ENCODE data around the gene MTX3.

Gene MTX3

DNA sequence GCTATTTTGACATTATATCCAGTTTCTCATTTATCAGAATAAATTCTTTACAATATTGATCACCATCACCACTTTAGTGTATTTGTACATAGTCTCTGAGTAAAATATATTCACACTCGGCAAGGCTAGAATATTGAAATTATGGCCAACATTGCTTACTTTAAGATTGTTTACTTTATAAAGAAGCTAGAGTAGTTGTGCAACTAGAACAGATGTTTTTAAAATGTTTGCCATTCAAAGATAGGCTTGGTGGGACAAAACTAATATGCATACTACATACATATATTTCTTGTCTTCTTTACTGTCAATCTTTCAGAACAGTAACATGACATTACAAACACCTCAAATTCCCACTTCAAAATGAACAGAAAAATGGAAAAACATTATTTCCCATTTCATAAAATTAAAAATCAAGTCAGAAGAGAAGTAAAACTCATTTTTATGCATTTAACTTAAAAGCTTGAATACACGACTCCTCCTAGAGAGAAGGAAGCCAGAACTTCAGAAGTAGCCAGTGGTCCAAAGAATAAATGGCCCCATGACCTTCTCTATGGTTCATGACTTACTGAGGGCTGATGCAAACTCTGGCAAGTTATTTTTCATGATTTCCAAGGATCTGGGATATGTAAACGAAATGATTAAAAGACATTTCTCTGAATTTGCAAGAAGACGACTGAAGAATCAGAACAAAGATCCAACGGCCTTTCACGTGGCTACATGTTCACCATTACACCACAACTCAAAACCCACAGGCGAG, 14.1 kb downstream of the MTX3 start:
- no peak for DNase-seq

DNA sequence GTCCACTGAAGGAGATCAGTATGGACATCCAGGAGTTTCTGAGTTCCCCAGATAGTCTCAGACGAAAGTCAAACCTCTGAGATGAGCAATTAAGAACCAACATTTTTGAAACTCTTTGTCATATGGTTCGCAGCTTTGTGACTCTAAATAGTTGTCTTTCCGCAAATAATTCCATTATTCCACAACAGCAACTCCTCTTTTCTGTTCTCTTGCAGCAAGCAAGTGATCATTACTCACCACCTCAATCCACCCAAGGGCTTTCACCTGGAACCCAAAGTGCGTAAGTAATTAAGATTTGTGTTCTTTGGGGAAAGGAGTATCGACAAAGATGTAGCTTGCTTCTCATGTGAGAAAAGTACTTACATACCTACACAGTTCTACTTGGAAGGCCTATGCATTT, 15.6 kb downstream of the MTX3 start:
- DNase-seq = no peak

DNA sequence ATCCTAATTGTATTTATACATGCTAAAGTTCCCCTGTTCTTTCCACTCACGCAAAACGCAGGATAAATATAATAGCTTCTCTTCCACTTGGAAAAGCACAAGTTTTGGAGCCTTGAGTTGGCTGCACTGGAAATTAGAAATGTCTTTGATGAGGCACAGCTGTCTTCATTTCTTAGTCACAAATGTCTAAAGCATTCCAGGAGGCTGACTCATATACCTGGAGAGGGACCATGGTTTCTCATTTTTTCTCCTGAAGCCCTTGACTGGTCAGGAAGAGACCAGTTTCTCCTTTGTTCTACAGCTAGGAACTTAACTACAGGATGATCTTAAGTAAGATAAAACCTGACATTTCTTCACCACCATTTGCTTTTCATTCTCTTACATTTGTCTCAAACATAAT, 16.2 kb downstream of the MTX3 start:
- DNase-seq = no peak

DNA sequence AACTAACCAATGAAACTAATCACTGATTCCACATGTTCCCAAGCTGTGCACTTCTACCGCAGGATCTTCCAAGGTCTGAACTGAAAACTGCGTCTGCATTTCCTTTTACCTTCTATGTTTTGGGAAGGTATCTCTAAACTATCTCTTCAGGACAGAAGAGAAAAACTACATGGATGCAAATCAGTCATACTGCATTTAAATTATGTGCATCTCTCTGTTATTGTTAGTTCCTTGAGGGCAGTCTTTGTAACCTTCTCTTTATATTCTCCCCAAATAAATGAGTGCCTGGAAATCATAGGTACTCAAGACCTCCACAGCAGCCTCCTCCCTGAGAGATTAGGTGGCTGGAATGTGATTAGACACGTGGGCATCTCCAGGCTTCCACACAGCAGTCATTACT, 17.1 kb downstream of the MTX3 start:
- DNase-seq = no peak

DNA sequence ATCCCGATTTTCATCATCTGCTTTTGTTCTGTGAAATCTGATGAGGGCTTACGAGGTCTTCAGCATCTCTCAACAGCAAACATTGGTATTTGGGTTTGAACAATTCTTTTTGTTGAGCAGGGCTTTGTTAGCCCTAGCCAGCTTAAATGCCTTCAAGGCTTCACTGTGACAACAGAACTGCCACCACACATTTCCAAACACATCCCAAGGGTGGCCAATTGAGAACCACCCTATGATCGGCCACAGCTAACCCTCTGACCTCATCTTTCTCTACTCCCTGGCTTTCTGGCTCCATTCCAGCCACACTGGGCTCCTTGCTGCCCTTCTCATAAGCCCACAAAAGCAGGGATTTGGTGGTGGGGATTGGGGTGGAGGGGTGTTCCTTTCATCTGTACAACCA, 17.6 kb downstream of the MTX3 start:
- DNase-seq = no peak

DNA sequence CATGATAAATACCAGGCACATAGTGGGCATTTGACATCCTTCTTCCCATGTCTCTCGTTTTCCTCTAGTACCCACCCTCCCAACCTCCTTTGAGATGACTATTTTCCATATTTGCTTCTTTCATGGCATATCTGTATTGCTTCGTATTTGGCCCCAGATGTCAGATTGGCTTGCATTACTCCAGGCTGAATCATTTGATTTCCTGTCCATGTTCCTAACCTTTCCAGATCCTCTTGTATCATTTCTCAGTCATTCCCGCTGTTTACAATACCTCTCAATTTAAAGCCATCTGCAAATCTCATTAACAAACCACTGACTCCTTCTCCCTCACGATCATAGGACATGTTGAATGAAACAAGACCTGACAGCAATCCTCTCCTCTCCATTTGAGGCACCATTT, 19.9 kb downstream of the MTX3 start:
- DNase-seq = no peak

DNA sequence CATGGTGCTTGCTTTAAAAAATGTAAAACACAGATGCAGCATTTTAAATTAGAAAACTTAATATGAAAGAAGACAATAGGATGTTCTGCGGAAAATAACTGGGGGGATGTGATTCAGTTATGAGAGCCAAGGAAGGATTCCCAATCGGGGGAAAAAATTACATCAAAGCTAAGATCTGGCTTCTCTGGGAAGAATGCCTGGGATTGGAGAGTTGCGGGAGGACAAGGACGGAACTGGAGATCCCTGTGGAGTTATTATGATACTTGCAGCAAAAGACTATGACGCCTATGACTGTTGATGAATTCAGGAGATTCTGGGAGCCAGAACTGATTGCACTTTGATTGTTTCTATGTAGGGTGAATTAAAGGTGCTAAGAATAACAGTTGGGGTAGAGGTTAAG, 24.6 kb downstream of the MTX3 start:
- DNase-seq = no peak

DNA sequence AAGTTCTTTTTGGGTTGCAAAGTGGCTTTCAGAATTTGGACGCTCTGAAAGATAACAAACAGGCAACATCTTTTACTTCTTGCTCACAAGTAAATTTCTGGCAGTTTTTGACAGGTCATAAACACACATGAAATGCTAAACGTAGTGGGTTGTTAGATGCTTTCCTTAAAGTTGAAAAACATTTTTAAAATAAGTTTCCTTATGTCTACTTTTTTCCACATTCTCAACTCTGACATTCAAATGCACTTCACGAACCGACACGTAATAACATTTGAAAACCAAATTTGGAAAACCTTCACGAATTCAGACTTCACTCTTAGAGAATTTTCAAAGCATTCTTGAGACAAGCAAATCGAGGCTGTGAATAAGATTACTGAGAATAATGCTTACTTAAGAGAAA, 26.9 kb downstream of the MTX3 start:
- DNase-seq = no peak

DNA sequence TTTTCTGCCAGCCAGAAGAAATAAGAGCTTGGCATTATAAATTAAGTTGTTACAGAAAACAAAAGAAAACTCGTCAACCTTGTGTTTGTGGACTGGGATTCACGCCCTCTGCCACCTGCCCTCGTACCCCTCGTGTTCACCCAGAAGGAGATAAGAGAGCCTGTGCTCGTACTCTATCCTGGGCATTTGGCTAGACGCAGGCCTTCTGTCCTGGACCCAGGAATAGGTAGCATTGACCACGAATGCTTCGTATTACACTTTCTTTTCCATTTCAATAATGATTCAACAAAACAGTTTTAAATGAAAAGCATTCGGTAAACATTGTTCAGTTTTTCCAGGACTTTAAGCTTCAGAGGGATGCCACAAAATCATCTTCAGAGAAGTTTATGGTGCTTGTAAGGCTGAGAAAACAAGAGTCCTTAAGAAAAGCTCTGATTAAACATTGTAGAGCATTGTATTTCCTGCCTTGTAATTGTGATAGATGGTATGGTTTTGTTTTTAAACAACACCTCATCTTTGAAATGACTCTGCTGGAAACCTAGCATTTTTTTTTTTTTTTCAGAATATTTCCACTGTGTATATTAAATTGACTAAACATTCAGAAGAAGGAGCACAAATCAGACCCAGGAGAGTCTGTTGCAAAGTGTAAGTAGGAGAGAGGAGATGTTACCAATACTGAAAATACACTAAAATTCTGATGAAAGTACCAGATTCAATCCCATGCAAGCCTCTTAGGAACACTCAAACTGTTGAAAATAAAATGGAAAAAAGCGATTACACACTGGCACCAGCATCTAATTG, 27.6 kb downstream of the MTX3 start:
- no peak for DNase-seq

DNA sequence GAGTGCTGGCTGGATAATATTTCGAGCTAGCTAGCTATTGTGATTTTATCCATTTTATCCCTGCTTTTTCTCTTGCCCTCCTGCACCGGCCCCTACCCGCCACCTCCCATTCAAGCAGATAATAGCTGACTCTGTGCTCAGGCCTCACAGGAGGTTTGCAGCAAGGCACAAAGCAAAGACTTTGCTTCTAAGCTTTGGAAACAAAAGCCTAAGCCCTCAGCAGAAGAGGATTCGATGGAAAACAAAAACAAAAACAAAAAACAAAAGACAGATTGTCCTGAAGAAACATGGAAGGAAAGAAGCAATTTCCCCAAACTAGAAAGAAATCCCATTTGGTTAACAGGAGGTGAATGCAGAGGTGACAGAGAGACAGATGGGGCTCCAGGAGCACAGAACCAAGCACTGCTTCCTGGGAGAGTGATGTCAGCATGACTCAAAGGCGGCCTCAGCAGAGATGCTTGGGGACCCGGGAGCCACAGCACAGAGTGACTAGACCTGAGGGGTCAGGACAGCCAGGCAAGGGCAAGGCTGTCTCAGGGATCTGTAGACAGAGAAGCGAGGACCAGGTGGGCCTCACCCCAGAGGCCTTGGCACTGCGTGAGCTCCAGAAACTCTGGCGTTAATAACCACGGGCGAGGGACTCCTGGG, 28.4 kb downstream of the MTX3 start:
- DNase-seq = no peak

DNA sequence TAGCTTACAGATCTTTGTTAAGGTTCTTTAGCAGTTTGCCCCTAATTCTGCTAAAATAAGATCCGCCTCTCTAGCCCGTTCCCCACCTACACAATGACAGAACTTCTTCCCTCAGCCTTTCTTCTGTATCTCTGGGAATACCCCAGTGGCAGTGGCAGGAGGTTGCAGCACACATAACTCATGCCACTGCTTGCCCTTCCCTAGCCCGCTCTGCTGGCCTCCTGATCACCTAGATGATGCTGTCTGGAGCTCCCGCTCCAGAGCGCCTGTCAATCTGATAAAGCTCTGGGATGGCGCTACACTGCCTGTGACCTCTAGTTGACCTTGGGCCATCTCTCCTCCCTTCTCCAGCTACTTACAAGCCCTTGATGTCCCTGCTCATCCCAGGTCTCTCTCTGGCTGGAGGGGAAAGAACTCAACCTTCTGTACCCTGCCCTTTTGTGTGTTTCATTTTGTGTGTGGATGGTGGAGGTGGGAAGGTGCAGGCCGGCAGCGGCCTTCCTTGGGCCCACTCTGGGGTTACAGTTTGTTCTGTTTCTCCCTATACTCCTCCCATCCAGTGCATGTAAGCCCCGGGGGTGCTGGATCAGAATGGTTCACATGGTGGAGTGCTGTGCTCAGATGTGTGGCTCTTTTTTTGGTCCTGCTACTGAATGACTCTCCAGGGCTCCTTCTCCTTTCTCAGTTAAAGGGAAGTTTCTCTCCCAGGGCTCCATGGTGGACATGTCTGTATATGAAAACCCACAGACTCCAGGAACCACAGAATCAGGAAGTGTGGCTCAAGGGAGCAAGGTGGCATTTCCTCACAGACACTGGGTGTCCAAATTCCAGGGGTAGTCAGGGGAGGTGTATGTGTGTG, 29.1 kb downstream of the MTX3 start:
- no peak for DNase-seq

DNA sequence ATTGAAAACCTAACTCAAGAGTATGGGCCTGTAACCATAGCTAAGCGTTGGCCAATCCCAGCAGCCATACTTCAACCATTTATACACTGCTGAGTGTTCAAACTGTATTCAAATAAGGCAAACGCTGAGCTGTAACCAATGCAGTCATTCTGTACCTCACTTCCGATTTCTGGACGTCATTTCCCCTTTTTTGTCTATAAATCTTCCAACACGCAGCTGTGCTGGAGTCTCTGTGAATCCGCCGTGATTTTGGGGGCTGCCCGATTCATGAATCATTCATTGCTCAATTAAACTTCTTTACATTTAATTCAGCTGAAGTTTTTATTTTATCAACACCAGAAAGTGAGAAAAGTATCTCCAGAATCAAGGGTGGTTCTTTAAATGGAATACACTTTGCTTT, 31.7 kb downstream of the MTX3 start:
- no peak for DNase-seq

DNA sequence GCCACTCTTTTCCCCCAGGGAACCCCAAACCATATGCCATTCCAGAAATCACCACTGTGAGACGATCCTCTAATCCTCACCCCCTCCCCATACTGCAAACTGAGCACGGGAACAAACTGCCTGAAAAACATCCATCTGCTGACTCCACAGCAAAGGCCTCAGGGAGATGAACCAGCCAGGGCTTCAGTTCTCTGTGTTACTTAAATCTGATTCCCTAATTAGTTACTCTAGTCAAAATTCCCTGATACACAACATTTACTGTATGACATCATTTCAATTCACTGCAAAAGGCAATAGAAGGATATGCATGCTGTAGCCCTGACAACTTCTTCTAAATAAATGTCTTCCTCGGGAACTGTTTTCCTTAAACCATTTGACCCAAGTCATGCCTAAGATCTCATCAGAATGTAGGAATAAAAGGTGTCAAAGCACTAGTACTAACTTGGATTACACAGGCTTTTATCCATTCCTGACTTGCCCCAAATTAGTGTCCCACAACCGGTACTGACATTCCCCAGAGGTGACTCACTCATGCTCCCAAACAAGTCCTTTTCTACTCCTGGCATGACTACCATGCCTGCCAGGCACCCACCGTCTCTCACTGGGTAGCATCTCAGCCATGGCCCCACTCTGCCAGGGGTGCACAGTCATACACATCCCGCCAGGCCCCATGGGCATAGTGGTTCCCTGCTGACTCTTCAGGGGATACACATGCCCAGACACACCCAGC, 35.0 kb downstream of the MTX3 start:
- no peak for DNase-seq

DNA sequence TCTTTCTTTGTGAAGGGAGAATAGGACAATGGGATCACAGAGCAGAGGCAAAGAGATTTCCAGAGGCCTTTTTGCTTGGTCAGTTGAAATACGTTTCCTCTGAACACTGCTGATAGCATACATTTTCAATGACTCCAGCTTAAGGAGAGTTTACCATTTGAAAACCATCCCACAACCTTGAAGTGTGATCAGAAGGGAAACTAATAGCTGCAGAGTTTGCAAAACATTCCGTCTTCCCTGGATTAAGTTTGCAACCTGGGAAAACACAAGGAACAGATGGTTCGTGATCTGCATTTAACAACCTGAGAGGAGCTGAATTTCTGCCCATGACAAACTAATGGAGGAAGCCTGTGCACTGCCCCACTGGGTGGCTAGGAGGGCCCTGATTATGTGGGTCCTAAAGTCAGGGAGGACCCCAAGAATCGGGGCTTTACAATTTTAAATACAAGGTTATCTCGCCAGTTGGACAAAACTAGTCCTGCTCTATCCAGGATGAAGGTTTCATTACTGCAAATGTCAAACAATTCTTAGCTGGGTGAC, 35.6 kb downstream of the MTX3 start:
- no peak for DNase-seq

DNA sequence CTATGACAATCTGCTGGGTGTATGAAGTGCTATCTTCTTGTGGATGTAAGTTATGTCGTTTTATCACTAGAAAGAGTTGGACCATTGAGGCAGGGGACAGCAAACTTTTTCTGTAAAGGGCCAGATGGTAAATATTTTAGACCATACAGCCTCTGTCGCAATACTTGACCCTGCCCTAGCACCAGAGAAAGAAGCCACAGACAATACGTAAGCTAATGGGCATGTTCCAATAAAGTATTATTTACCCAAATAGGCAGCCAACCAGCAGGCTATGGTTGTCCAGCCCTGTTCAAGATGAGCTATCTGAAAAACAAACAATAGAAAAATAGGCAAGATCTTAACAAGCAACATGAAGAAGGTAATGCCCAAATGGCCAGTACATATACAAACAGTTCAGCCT, 36.4 kb downstream of the MTX3 start:
- no peak for DNase-seq

DNA sequence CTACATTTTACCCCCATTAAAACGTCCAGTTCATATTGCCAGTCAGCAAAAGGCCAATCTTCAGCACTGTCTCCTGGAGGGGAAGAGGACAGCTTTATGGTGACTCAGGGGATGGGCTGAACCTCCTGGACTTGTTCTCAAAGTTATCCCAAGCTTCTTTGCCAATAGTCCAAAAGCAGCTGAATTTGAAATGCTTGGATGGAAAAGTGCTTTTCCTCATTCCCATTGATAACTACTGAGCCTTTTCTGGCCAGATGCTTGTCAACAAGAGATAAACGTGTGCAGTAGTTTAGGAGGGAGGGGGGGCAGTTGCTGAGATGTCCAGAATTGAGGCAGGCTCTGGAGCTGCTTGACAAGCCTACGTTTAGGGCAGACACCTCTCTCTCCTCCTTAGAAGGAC, 43.5 kb downstream of the MTX3 start:
- DNase-seq = no peak

DNA sequence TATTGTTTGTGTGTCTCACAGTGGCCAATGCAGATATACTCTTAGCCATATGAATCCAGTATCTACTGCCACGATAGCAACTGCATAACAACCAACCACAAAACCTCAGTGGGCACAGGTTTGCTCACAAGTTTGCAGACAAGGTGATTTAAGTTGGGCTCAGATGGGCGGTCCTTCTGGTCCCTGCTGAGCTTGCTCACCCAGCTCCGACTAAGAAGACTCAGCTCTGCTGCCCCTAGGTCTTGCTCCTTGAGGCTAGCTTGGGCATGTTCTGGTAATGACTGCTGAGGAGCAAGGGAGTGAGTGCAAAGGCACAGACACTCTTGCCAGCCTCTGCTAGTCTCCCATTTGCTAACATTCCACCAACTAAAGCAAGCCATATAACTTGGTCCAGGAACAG, 52.6 kb downstream of the MTX3 start:
- no peak for DNase-seq

DNA sequence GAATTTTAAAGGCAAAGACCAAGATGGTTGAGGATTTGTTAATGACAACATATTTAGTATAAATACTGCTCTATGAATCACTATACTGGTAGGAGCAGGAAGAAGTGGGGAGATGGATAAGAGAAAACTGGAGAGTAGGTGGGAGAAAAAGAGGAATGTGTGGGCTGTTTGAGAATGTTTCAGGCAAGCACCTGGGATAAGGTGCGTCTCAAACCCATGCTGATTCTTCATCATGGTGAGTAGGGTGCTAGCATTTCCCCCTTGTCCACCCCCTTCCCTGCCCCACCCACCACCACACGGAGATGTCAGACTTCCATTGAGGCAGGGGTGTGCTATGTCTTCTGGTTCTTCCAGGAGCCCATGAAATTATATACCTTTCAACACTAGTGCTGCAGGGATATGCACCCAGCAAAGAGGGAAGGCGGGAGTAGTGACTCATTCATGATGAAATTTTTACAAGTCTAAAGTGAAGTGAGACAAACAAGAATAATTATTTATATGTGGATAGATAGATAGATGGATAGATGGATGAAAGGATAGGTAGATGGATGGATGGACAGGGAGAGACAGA, 54.3 kb downstream of the MTX3 start:
- no peak for DNase-seq

DNA sequence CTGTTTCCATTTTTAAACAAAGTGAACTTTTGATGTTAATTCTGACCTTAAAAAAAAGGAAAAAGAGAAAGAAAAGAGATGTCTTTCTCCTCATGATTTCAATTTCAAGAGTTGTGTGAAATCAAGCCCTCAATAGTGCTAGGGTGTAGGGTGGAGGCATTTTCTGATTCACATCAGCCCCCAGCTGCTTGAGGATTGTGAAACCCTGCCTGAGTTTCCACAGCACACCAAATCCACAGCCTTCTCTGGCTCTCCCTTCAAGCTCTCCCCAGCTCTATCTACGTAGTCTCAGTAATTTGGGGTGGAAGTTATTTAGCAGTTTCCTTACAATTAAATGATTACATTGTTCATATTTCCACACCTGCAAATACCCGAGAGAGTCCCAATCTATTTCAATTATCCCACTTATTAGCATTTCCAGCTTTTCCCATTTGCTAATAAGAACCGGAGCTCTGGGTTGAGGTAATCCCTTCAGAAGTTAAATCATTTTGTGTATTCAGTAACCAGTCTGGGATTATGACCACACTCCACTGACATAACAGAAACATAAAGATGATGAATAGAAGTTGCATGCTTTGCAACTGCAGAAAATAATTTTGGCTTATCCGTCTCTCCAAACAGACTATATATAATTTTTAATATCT, 54.9 kb downstream of the MTX3 start:
- no peak for DNase-seq

DNA sequence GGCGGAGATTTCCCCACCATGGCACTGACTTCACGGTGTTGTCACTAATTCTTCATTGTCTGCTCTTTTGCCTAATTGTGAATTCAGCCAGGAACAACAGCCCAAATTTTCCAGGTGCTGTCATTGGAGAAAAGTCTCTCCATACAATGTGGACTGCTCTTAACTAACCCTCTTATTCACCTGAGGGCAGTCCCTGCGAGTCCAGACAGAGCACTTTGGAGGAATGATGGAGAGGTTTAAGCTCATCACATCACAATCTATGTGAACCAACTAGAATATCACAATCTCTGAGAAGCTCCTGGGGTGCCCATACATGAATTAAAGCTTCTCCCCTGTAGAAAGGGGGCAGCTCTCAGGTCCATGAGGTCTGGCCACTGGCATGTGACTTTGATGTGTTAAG, 56.4 kb downstream of the MTX3 start:
- DNase-seq = no peak
